Stimulated activated CD4-positive, alpha-beta T cell treated with anti-CD3 and anti-CD28 coated beads, Interleukin-4, amount 100 ng/mL, for 1 hour (primary cell): ENCODE measurements around the gene CAMTA1.

Experiments used
- DNase-seq: peaks from one replicate; pipeline ENCODE4 v3.0.0-alpha.2; 2020

CAMTA1 gene

GRCh38 chr1:7454052-7454815, 669.0 kb downstream of the CAMTA1 start:
- DNase-seq = no peak

- no peak for DNase-seq
Measured at GRCh38 chr1:7454895-7455784, 669.9 kb downstream of the CAMTA1 start.

DNA sequence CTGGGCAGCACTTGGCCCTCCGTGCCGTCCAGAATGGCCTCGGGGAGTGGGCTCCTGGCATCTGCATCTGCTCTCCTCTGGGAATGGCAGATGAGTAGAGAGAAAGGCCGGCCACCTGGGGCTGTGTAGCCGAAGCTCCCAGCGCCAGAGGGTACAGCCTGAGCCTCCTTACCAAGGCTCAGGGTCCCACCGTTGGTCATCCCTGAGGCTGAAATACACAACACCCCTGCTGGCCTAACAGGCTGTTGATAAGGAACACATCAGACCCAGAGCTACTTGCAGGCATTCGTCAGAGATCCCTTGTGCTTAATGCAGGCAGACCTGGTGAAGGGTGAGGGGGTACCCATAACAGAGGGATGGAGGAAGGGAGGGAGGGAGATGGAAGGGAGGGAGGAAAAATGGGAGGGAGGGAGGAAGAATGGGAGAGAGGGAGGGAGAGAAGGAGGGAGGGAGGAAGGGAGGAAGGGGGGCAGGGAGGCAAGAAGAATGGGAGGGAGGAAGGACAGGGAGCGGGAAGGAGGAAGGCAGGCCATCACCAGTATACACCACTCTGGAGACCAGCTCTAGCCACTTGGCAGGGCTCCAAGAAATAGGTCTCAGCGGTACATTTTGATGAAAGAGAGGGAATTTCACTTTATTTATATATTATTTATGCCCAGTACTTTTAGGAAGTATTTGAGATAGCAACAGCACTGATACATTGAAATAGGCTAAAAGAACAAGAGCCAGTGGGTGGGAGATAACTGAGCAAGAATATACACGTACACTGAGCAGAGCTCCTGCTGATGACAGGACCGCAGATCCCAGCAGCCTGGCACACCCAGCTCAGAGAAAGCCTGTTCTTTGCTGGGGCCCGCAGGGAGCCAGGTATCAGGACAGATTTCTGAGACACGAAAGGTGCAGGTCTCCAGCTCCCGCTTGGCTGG, 670.8 kb downstream of the CAMTA1 start:
- DNase-seq = no peak

- DNase-seq = no peak
Measured at GRCh38 chr1:7456722-7457082, 671.4 kb downstream of the CAMTA1 start.

DNA sequence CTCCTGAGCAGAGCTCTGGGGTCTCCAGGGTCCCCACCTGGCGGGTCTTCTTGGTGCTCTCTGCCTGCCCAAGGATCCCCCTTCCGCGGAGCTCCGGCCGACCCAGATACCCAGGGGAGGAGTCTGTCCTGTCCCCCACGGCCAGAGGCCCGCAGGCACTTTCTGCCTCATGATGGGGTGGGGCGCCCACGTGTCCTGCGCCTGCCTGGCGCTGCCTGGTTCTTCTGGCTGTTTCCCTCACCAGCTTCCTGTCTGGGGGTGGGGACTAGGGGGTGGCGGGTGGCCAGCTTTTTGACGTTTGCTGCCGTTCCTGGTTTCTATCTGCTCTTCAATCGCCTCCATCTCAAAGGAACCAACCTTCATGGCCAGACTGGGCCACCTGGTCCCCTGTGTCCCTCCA, 672.6 kb downstream of the CAMTA1 start:
- DNase-seq = no peak

DNA sequence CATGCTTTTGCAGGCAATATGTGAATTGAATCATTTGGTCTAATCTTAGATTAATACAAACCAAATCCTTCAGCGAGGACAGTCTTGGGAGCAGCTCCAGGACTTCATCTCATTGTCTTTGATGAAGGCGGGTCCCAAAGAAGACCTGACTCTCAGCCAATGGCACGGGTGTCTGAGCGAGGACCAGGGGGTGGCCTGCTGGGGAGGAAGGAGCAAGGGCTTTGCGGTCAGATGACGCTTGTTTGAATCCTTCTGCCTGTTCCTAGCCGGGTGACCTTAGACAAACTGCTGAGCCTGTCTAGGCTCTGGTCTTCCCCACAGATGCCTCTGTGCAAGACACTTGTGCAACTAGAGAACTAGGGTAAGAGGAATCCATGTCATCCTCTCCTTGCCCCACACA, 673.7 kb downstream of the CAMTA1 start:
- no peak for DNase-seq

GRCh38 chr1:7459914-7460313, 674.7 kb downstream of the CAMTA1 start:
- no peak for DNase-seq

DNA sequence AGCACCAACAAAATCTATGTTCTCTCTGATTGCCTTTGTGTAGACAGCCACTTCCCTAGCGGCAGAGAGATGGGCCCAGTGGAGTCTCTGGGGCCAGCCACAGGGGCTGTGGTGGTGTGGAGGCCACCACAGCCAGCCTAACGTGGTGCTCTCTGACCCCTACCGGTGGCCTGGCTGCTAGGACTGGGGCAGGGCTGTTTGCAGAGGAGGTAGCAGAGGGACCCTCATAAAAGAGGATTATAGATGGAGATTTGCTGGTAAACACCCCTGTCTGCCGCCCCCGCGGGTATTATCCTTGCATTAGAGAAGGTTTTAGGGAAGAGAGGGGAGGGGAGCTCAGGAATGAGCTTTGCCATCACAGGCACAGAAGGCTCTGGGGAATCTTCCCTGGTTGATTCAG, 675.6 kb downstream of the CAMTA1 start:
- no peak for DNase-seq

DNA sequence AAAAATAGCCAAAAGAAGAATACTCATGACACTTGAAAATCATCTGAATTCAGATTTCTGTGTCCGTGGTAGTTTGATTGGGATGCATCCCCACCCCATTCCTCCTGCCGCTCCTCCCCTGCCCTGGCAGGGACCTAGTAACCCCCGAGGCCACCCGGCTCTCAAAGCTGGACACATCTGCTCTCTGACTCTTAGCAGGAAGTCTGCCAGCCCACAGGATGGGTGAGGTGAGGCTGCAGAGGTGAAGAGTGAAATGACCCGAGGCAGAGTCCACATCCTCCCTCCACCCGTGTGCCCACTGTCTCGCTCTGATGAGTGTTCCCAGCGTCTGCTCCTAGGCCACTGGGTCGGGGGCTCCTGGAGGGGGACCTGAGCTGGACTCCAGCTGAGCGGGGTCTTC, 677.4 kb downstream of the CAMTA1 start:
- DNase-seq = no peak

- DNase-seq = no peak
Measured at GRCh38 chr1:7463526-7463925, 678.3 kb downstream of the CAMTA1 start.

GRCh38 chr1:7464736-7465135, 679.5 kb downstream of the CAMTA1 start:
- no peak for DNase-seq

DNA sequence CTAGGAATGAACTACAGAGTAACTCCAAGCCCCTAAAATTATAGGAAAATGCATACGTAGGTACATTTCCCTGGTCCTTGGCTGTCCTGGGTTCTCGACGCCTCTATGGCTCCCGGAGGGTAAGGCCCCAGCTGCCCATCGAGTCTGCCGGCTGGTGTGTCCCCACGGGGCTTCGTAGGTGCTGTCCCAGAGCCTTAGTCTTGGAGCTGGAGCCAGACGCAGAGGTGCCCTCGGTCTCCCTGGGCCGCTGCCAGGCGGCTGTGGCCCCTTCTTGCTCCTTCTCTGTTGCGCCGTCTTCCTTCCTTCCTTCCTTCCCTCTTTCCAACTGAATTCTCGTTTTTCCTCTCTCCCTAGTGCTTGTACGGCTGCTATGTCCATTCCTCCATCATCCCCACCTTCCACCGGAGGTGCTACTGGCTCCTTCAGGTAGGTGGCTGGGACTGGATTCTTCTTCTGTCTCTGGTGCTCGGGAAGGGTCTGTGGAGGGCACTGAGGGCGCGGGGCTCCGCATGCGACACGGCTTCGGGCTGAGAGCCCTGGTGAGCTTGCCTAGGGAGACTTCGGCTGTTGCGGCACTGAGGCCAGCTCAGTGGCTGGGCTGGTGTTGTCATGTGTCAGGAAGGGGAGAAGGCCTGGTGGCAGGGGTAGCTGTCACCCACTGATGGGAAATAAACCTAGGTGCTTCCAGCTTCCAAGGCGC, 682.4 kb downstream of the CAMTA1 start:
- no peak for DNase-seq

GRCh38 chr1:7468248-7468647, 683.0 kb downstream of the CAMTA1 start:
- DNase-seq = no peak

- no peak for DNase-seq
Measured at GRCh38 chr1:7469255-7469938, 684.1 kb downstream of the CAMTA1 start.

DNA sequence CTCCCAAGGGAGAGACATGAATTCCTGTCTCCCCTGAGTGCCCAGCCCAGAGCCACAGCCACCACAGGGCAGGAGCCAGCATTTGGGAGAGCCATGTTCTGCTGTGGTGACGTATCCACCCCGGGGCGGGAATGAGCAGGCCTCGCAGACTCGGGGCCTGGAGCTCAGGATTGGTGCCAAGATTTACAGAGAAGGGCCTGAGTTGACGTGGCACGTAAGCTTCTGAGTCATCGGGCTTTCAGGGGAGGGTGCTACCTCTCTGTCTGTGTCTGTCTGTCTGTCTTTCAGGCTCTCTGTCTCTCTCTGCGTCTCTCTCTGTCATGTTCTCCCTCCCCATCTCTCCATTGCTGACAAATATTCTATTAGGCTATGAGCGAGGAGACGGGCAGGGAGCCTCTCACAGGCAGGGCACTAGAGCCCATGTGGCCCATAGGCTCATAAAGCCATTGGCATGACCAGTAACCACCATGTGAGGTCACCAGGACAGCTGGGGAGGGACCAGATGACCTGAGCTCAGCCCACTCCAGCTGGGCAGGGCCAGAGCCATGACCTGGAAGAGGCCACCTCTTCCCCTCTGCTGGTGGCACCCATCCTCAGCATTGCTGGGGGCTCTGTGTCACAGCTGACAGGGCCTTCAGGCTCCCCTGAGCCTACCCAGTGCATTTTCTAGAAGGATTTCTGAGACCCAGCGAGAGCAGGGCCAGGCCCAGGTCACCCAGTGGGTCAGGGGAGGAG, 685.8 kb downstream of the CAMTA1 start:
- DNase-seq = no peak

DNA sequence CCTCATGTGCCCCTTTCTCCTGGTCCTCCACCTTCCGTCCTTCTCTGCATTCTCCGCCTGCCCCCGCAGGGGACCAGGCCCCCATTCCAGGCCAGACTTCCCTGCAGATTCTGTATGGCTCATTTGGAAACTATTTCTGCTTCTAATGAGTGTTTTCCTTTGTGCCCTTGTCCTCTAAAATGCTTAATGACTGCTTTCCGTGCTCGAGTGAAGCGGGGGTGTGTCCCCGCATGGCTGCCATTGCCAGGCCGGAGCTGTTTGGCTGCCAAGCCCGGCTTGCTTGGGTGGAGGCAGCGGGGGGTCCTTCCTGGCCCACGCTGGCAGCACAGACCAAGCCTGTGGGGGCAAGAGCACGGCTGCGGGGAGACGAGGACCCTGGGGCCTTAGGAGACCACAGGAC, 686.6 kb downstream of the CAMTA1 start:
- no peak for DNase-seq

- no peak for DNase-seq
Measured at GRCh38 chr1:7473223-7474142, 688.2 kb downstream of the CAMTA1 start.

GRCh38 chr1:7474143-7474490, 688.9 kb downstream of the CAMTA1 start:
- DNase-seq = no peak

DNA sequence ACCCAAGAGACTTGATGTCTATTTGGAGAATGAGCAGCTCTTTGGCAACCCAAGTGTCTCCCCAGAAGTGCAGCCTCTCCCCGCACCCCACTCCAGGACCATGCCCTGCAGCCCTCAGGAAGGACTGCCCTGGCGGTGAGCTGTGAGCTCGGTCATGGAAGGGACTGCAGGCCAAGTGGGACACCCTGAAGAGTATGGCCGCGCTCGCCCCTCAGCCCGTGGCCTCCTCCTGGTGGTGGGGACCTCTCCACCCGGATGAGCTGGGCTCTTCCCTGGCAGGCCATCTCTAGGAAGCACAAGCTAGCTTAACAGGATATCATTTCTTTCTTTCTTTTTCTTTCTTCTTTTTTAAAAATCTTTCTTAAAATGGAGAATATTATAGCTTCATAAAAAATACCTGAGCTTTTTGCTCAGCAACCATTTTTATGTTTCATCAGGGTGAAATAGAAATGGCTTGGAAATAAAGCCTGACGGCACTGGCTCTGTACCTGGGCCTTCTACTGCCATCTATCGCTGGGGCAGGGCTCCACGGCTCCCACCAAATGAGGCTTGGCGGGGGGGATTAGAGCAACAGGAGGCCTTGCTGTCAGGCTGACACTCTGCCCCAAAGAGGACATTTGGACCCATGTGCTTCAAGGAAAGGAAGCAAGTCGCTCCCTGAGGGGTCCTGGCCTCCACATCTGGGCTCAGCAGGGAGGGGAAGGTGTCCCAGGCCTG, 689.7 kb downstream of the CAMTA1 start:
- no peak for DNase-seq
